ENCODE data around the gene DYRK2.
"Not testable (repeated sequence)": the region's sequence is repeated elsewhere in the genome, so short reads cannot be mapped to it uniquely, and the experiment has no call there.

Gene DYRK2

GRCh38 chr12:67661311-67662021 lies 12.9 kb downstream of the DYRK2 start:
- no peak overlapping the region for H3K9ac ChIP-seq (ENCODE audit: low read length)

DNA sequence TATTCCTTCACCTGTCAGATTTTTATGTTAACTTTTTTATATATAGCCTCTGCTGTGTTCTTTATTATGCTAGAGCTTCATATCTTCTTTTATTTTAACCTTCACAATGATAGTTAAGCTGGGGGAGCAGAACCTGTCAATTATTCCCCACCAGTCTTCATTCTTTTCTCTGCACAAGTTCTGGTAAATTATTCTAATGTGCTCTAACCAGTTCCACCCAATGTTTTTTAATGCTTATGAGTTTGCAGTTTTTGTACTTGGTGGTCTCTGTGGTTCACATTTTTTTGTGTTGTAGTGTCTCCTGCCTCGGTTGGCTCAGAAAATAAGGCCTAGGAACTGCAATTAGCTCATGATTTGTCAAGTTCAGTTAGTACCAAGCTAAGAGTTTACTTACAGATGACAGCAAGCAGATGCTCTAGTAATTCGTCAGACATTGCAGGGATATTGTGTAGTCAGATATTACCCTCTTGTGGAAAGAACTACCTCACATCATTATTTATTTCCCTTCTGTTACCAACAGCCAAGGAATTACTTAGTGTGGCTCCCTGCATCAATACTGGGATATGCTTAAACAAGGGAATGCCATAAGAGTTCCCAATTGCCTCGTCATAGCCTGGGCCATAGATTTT lies 14.5 kb downstream of the DYRK2 start:
- Histone ChIP-seq H3K27me3 (ENCODE audit: control insufficient read depth, insufficient read depth, low read length) (no peaks in the 10 kb centered on the region), H3K36me3 (ENCODE audit: control insufficient read depth, low read depth, low read length) (peaks cover 20% of the 10 kb centered on the region), H3K9me3 (ENCODE audit: control insufficient read depth, low read depth, low read length) (no peaks in the 10 kb centered on the region), H3K4me3 (ENCODE audit: low read length) (no peak overlapping the region), H3K9ac (ENCODE audit: low read length) (no peak overlapping the region), H3K4me1 (ENCODE audit: control insufficient read depth, low read depth, low read length) (no peaks in the 10 kb centered on the region), H3K27ac (ENCODE audit: low read length) (no peak overlapping the region)

More at GRCh38 chr12:67661311-67662021, 12.9 kb downstream of the DYRK2 start:
- H3K27ac ChIP-seq (ENCODE audit: low read length), result no peak overlapping the region
- H3K4me1 ChIP-seq (ENCODE audit: control insufficient read depth, low read depth, low read length), result no peaks in the 10 kb centered on the region
- H3K36me3 ChIP-seq (ENCODE audit: control insufficient read depth, low read depth, low read length), result peaks cover 35% of the 10 kb centered on the region
- H3K9me3 ChIP-seq (ENCODE audit: control insufficient read depth, low read depth, low read length), result no peaks in the 10 kb centered on the region
- no peaks in the 10 kb centered on the region for H3K27me3 ChIP-seq (ENCODE audit: control insufficient read depth, insufficient read depth, low read length)
- H3K4me3 ChIP-seq (ENCODE audit: low read length), result no peak overlapping the region

DNA sequence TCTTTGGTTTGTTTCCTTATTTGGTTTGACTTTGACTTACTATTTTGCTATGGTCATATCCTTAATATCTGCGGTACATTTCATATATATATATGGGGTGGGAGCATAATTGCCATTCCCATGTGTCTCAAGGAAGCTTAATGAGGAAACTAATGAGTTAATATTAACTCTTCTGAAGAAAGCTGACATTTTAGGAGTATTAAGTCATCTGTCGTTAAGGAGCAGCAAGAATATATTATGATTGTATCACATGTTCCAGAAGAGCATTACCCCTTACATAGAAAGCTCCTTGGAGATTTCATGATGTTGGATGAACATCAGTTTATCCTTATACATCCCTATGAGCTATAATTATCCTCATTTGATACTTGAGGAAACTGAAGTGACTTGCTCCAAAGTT lies 15.6 kb downstream of the DYRK2 start:
- H3K27ac ChIP-seq (ENCODE audit: low read length), result no peak overlapping the region
- H3K4me1 ChIP-seq (ENCODE audit: control insufficient read depth, low read depth, low read length), result no peaks in the 10 kb centered on the region
- H3K9ac ChIP-seq (ENCODE audit: low read length), result no peak overlapping the region

DNA sequence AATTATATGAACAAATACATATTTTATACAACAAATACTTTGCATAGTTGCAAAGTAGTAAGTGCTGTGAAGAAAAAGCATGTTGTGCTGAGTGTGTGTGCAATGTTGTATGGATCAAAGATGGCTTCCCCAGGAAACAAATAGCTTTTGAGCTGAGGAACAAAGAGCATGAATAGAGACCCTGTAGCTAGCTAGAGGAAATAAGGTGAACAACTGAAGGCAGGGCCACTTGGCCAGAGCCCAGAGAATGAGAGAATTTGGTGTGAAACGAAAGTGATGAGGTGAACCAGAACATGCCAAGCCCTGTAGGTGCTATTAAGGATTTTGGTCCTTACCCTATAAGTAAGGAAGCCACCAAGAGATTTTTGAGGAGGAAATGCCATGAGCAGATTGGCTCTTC lies 17.1 kb downstream of the DYRK2 start:
- Histone ChIP-seq H3K4me1 (ENCODE audit: control insufficient read depth, low read depth, low read length) (no peaks in the 10 kb centered on the region), H3K27ac (ENCODE audit: low read length) (no peak overlapping the region), H3K27me3 (ENCODE audit: control insufficient read depth, insufficient read depth, low read length) (no peaks in the 10 kb centered on the region), H3K9me3 (ENCODE audit: control insufficient read depth, low read depth, low read length) (no peaks in the 10 kb centered on the region), H3K36me3 (ENCODE audit: control insufficient read depth, low read depth, low read length) (no peaks in the 10 kb centered on the region), H3K9ac (ENCODE audit: low read length) (no peak overlapping the region), H3K4me3 (ENCODE audit: low read length) (no peak overlapping the region)

More for the DNA sequence above, 15.6 kb downstream of the DYRK2 start:
- Histone ChIP-seq H3K9me3 (ENCODE audit: control insufficient read depth, low read depth, low read length) (no peaks in the 10 kb centered on the region), H3K36me3 (ENCODE audit: control insufficient read depth, low read depth, low read length) (peaks cover 9% of the 10 kb centered on the region), H3K27me3 (ENCODE audit: control insufficient read depth, insufficient read depth, low read length) (no peaks in the 10 kb centered on the region), H3K4me3 (ENCODE audit: low read length) (no peak overlapping the region)

- no peak overlapping the region for H3K9ac ChIP-seq (ENCODE audit: low read length)
- no peak overlapping the region for H3K4me3 ChIP-seq (ENCODE audit: low read length)
- H3K4me1 ChIP-seq (ENCODE audit: control insufficient read depth, low read depth, low read length), result no peaks in the 10 kb centered on the region
- no peak overlapping the region for H3K27ac ChIP-seq (ENCODE audit: low read length)
- H3K36me3 ChIP-seq (ENCODE audit: control insufficient read depth, low read depth, low read length), result no peaks in the 10 kb centered on the region
- no peaks in the 10 kb centered on the region for H3K27me3 ChIP-seq (ENCODE audit: control insufficient read depth, insufficient read depth, low read length)
- no peaks in the 10 kb centered on the region for H3K9me3 ChIP-seq (ENCODE audit: control insufficient read depth, low read depth, low read length)
Measured at GRCh38 chr12:67666605-67667004, 18.1 kb downstream of the DYRK2 start.

- H3K4me1 ChIP-seq (ENCODE audit: control insufficient read depth, low read depth, low read length), result no peaks in the 10 kb centered on the region
- H3K27me3 ChIP-seq (ENCODE audit: control insufficient read depth, insufficient read depth, low read length), result no peaks in the 10 kb centered on the region
- no peak overlapping the region for H3K4me3 ChIP-seq (ENCODE audit: low read length)
- H3K9me3 ChIP-seq (ENCODE audit: control insufficient read depth, low read depth, low read length), result no peaks in the 10 kb centered on the region
- no peak overlapping the region for H3K27ac ChIP-seq (ENCODE audit: low read length)
- H3K36me3 ChIP-seq (ENCODE audit: control insufficient read depth, low read depth, low read length), result no peaks in the 10 kb centered on the region
- no peak overlapping the region for H3K9ac ChIP-seq (ENCODE audit: low read length)
Measured at GRCh38 chr12:67667276-67668073, 18.9 kb downstream of the DYRK2 start.

GRCh38 chr12:67669217-67669933 lies 20.8 kb downstream of the DYRK2 start:
- no peak overlapping the region for H3K4me3 ChIP-seq (ENCODE audit: low read length)
- no peak overlapping the region for H3K27ac ChIP-seq (ENCODE audit: low read length)
- H3K27me3 ChIP-seq (ENCODE audit: control insufficient read depth, insufficient read depth, low read length), result no peaks in the 10 kb centered on the region
- H3K9me3 ChIP-seq (ENCODE audit: control insufficient read depth, low read depth, low read length), result no peaks in the 10 kb centered on the region
- H3K36me3 ChIP-seq (ENCODE audit: control insufficient read depth, low read depth, low read length), result no peaks in the 10 kb centered on the region
- H3K4me1 ChIP-seq (ENCODE audit: control insufficient read depth, low read depth, low read length), result no peaks in the 10 kb centered on the region
- H3K9ac ChIP-seq (ENCODE audit: low read length), result no peak overlapping the region

GRCh38 chr12:67669934-67670631 lies 21.5 kb downstream of the DYRK2 start:
- Histone ChIP-seq H3K9ac (ENCODE audit: low read length) (no peak overlapping the region), H3K36me3 (ENCODE audit: control insufficient read depth, low read depth, low read length) (no peaks in the 10 kb centered on the region), H3K4me1 (ENCODE audit: control insufficient read depth, low read depth, low read length) (no peaks in the 10 kb centered on the region), H3K27ac (ENCODE audit: low read length) (no peak overlapping the region), H3K9me3 (ENCODE audit: control insufficient read depth, low read depth, low read length) (no peaks in the 10 kb centered on the region), H3K27me3 (ENCODE audit: control insufficient read depth, insufficient read depth, low read length) (no peaks in the 10 kb centered on the region), H3K4me3 (ENCODE audit: low read length) (no peak overlapping the region)

DNA sequence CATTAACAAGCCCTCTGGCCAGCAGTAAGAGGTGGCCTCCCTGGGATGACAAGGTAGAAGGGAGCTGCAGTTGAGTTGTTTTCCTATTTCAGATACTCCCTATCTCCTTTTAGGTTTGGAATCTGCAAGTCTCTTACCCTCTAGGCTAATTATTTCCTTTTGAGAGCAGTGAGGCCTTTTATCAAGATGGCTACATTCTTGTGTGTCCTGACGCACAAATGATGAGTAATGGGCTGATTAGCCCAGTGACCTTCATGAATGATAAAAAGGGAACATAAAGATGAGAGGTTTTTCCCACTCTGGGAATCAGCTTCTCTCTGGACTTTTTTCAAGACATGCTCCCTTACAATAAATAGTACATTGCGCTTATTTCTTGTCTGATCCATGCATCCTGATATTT lies 22.9 kb downstream of the DYRK2 start:
- H3K27ac ChIP-seq (ENCODE audit: low read length), result no peak overlapping the region
- no peaks in the 10 kb centered on the region for H3K4me1 ChIP-seq (ENCODE audit: control insufficient read depth, low read depth, low read length)
- H3K9me3 ChIP-seq (ENCODE audit: control insufficient read depth, low read depth, low read length), result no peaks in the 10 kb centered on the region
- H3K9ac ChIP-seq (ENCODE audit: low read length), result no peak overlapping the region
- no peaks in the 10 kb centered on the region for H3K27me3 ChIP-seq (ENCODE audit: control insufficient read depth, insufficient read depth, low read length)
- H3K4me3 ChIP-seq (ENCODE audit: low read length), result no peak overlapping the region
- H3K36me3 ChIP-seq (ENCODE audit: control insufficient read depth, low read depth, low read length), result no peaks in the 10 kb centered on the region

- H3K27ac ChIP-seq (ENCODE audit: low read length), result no peak overlapping the region
- H3K36me3 ChIP-seq (ENCODE audit: control insufficient read depth, low read depth, low read length), result no peaks in the 10 kb centered on the region
- H3K4me1 ChIP-seq (ENCODE audit: control insufficient read depth, low read depth, low read length), result no peaks in the 10 kb centered on the region
- no peaks in the 10 kb centered on the region for H3K27me3 ChIP-seq (ENCODE audit: control insufficient read depth, insufficient read depth, low read length)
- no peak overlapping the region for H3K9ac ChIP-seq (ENCODE audit: low read length)
- no peaks in the 10 kb centered on the region for H3K9me3 ChIP-seq (ENCODE audit: control insufficient read depth, low read depth, low read length)
- no peak overlapping the region for H3K4me3 ChIP-seq (ENCODE audit: low read length)
Measured at GRCh38 chr12:67671892-67672291, 23.3 kb downstream of the DYRK2 start.

GRCh38 chr12:67672507-67672906 lies 24.0 kb downstream of the DYRK2 start:
- H3K27ac ChIP-seq (ENCODE audit: low read length); H3K27me3 ChIP-seq (ENCODE audit: control insufficient read depth, insufficient read depth, low read length); H3K36me3 ChIP-seq (ENCODE audit: control insufficient read depth, low read depth, low read length); H3K9ac ChIP-seq (ENCODE audit: low read length); H3K4me1 ChIP-seq (ENCODE audit: control insufficient read depth, low read depth, low read length); H3K4me3 ChIP-seq (ENCODE audit: low read length); H3K9me3 ChIP-seq (ENCODE audit: control insufficient read depth, low read depth, low read length): not testable (repeated sequence)
